HL-60 (cell line): ENCODE results near the gene ALK.

Source experiments
- GABPA ChIP-seq: IDR thresholded peaks from 2 replicates; pipeline ENCODE4 v1.6.1; 2012; ENCODE audit warnings: low read depth
- POLR2AphosphoS5 ChIP-seq: IDR thresholded peaks from 2 replicates; pipeline ENCODE4 v1.6.1; 2012; ENCODE audit warnings: low read depth
- SPI1 ChIP-seq: IDR thresholded peaks from 2 replicates; pipeline ENCODE4 v1.6.1; 2012; ENCODE audit warnings: low read depth, mild to moderate bottlenecking, borderline replicate concordance
- TF ChIP-seq, protein P1 (sequence below): IDR thresholded peaks from one replicate; pipeline ENCODE4 v1.5.1; 2011; ENCODE audit warnings: low read length, control low read depth, inconsistent platforms; ENCODE audit not compliant: insufficient read depth
- TF ChIP-seq, protein P2 (sequence below): IDR thresholded peaks from 2 replicates; pipeline ENCODE4 v1.6.1; 2012; ENCODE audit warnings: low read depth; ENCODE audit not compliant: insufficient replicate concordance

DNA sequence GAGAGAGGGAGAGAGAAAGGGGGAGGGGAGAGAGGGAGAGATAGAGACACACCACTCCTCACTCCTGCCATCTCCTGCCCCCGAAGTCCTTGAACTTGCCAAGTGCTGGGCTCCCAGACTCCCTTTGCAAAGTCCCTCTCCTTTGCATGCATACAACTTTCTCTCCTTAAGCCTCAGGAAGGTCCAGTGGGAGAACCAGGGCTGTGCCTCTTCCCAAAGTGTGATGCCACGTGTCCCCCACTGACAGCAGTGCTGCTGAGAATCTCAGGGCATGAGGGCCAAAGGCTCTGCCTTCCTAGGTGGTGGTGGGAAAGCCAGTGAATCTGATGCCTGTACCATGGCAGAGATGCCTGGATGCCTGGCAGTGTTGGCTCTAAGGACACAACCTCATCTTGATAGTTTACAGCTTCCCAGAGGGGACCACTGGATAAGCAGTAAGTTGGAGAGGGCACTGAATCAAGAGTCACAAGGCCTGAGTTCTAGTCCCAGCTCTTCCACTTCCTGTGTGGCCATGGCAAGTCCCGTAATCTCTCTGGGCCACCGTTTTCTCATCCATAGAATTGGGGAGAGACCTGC, 702.7 kb downstream of the ALK start:
- TF ChIP-seq, protein P1, sequence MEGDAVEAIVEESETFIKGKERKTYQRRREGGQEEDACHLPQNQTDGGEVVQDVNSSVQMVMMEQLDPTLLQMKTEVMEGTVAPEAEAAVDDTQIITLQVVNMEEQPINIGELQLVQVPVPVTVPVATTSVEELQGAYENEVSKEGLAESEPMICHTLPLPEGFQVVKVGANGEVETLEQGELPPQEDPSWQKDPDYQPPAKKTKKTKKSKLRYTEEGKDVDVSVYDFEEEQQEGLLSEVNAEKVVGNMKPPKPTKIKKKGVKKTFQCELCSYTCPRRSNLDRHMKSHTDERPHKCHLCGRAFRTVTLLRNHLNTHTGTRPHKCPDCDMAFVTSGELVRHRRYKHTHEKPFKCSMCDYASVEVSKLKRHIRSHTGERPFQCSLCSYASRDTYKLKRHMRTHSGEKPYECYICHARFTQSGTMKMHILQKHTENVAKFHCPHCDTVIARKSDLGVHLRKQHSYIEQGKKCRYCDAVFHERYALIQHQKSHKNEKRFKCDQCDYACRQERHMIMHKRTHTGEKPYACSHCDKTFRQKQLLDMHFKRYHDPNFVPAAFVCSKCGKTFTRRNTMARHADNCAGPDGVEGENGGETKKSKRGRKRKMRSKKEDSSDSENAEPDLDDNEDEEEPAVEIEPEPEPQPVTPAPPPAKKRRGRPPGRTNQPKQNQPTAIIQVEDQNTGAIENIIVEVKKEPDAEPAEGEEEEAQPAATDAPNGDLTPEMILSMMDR, result no peak
- TF ChIP-seq POLR2AphosphoS5, result no peak
- no peak for TF ChIP-seq GABPA
- no peak for TF ChIP-seq SPI1
- TF ChIP-seq, protein P2, sequence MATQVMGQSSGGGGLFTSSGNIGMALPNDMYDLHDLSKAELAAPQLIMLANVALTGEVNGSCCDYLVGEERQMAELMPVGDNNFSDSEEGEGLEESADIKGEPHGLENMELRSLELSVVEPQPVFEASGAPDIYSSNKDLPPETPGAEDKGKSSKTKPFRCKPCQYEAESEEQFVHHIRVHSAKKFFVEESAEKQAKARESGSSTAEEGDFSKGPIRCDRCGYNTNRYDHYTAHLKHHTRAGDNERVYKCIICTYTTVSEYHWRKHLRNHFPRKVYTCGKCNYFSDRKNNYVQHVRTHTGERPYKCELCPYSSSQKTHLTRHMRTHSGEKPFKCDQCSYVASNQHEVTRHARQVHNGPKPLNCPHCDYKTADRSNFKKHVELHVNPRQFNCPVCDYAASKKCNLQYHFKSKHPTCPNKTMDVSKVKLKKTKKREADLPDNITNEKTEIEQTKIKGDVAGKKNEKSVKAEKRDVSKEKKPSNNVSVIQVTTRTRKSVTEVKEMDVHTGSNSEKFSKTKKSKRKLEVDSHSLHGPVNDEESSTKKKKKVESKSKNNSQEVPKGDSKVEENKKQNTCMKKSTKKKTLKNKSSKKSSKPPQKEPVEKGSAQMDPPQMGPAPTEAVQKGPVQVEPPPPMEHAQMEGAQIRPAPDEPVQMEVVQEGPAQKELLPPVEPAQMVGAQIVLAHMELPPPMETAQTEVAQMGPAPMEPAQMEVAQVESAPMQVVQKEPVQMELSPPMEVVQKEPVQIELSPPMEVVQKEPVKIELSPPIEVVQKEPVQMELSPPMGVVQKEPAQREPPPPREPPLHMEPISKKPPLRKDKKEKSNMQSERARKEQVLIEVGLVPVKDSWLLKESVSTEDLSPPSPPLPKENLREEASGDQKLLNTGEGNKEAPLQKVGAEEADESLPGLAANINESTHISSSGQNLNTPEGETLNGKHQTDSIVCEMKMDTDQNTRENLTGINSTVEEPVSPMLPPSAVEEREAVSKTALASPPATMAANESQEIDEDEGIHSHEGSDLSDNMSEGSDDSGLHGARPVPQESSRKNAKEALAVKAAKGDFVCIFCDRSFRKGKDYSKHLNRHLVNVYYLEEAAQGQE, result no peak
